Neural progenitor cell (in vitro differentiated cells): ENCODE data around the gene TENM3. TPM values are rescaled to one million over a fixed set of nuclear protein-coding genes. Genes with fewer than 3 reads are reported as not detected.

ENCODE experiments used
- DNase-seq: peaks from one replicate; pipeline ENCODE4 v3.0.0-alpha.2; 2016; ENCODE audit warnings: low spot score
- H2AFZ ChIP-seq: fragments of 200-600 bp; sonication (generic); replicated peaks from 2 replicates; pipeline ENCODE4 v1.6.1; 2016; ENCODE audit warnings: antibody characterized with exemption
- H3F3A ChIP-seq: fragments of 200-600 bp; sonication (generic); 2 replicates; pipeline ENCODE4 v1.6.1; 2016; ENCODE audit warnings: antibody characterized with exemption, low read depth
- H3K27ac ChIP-seq: fragments of 200-600 bp; sonication (generic); 2 replicates; pipeline ENCODE4 v1.5.1; 2016; ENCODE audit warnings: mild to moderate bottlenecking
- H3K27me3 ChIP-seq: fragments of 200-600 bp; sonication (generic); 2 replicates; pipeline ENCODE4 v1.6.1; 2016; ENCODE audit warnings: mild to moderate bottlenecking, moderate library complexity
- H3K36me3 ChIP-seq: fragments of 200-600 bp; sonication (generic); 2 replicates; pipeline ENCODE4 v1.5.1; 2016
- H3K4me1 ChIP-seq: fragments of 200-600 bp; sonication (generic); 2 replicates; pipeline ENCODE4 v1.6.1; 2016; ENCODE audit warnings: mixed run types
- H3K4me2 ChIP-seq: fragments of 200-600 bp; sonication (generic); 2 replicates; pipeline ENCODE4 v1.6.1; 2016
- H3K4me3 ChIP-seq: fragments of 200-600 bp; sonication (generic); 2 replicates; pipeline ENCODE4 v1.5.1; 2016
- H3K79me2 ChIP-seq: fragments of 200-600 bp; sonication (generic); 2 replicates; pipeline ENCODE4 v1.6.1; 2016; ENCODE audit warnings: low read depth
- H3K9ac ChIP-seq: fragments of 200-600 bp; sonication (generic); 2 replicates; pipeline ENCODE4 v1.6.1; 2016
- H3K9me3 ChIP-seq: fragments of 200-600 bp; sonication (generic); 2 replicates; pipeline ENCODE4 v1.5.1; 2016; ENCODE audit warnings: low read depth
- H4K20me1 ChIP-seq: fragments of 200-600 bp; sonication (generic); 2 replicates; pipeline ENCODE4 v1.6.1; 2016; ENCODE audit warnings: low read depth
- H3K27ac Mint-ChIP-seq: 3 replicates; pipeline ENCODE4 v1.8.0; 2021; ENCODE audit warnings: mixed read lengths
- H3K27me3 Mint-ChIP-seq: 2 replicates; pipeline ENCODE4 v1.8.0; 2022; ENCODE audit warnings: low read depth, mild to moderate bottlenecking, inconsistent platforms, moderate library complexity, mixed read lengths; ENCODE audit not compliant: insufficient read depth
- H3K36me3 Mint-ChIP-seq: 3 replicates; pipeline ENCODE4 v1.8.0; 2021; ENCODE audit warnings: mixed read lengths
- H3K4me1 Mint-ChIP-seq: 3 replicates; pipeline ENCODE4 v1.8.0; 2021; ENCODE audit warnings: mixed read lengths
- H3K4me3 Mint-ChIP-seq: 3 replicates; pipeline ENCODE4 v1.8.0; 2021; ENCODE audit warnings: mild to moderate bottlenecking, moderate library complexity, mixed read lengths
- H3K9me3 Mint-ChIP-seq: 3 replicates; pipeline ENCODE4 v1.8.0; 2020; ENCODE audit warnings: mixed read lengths
- EZH2 ChIP-seq: fragments of 200-600 bp; sonication (generic); IDR thresholded peaks from 2 replicates; pipeline ENCODE4 v1.6.1; 2017; ENCODE audit warnings: antibody characterized with exemption, mild to moderate bottlenecking, moderate library complexity
- EZH2phosphoT487 ChIP-seq: fragments of 200-600 bp; sonication (generic); IDR thresholded peaks from 2 replicates; pipeline ENCODE4 v1.6.1; 2017; ENCODE audit warnings: antibody characterized with exemption
- total RNA-seq: library from RNA; depleted of rRNA; stranded (reverse); fragments of >200 nt; gene quantifications from 2 replicates; pipeline ENCODE4 v1.2.3, GENCODE V29; 2015; ENCODE audit warnings: low replicate concordance
- TF ChIP-seq, protein P1 (sequence below): fragments of 200-600 bp; sonication (generic); IDR thresholded peaks from 2 replicates; pipeline ENCODE4 v1.5.1; 2017; ENCODE audit warnings: antibody characterized with exemption, mild to moderate bottlenecking

TENM3 gene
- total RNA-seq, 1 donor from 2014 or later, result 78.7 TPM

DNA sequence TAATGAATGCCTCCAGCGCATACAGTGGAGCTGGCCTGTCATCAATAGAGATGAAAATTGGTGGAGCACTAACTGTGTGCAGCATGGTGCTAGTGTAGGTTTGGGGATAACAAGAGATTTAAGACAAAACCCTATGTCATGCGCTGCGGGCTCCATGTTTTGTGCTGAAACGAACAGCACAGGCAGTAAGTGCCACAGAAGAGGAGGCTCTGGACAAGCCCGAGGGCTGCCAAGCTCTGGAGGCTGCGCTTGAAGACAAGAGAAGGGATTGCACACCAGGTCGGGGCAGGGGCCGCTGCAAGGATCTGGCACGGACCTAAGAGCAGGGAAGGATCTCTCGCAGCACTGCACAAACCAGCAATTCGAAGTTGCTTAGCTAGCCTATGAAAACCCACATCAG is 35.5 kb downstream of the TENM3 start:
- H3K4me3 Mint-ChIP-seq, result no peak overlapping the region
- DNase-seq, result no peak
- H3K9me3 Mint-ChIP-seq, result peaks cover 7% of the 10 kb centered on the region
- H3K36me3 Mint-ChIP-seq, result peaks cover 38% of the 10 kb centered on the region
- peaks cover 16% of the 10 kb centered on the region for H3K4me1 Mint-ChIP-seq
- Histone ChIP-seq H3K27me3 (no peaks in the 10 kb centered on the region), H3K36me3 (no peaks in the 10 kb centered on the region), H3K9ac (no peak overlapping the region), H3K4me2 (no peak overlapping the region), H3K9me3 (no peaks in the 10 kb centered on the region), H3F3A (peaks cover 11% of the 10 kb centered on the region), H2AFZ (no peak overlapping the region), H4K20me1 (no peaks in the 10 kb centered on the region), H3K27ac (no peak overlapping the region), H3K4me3 (no peak overlapping the region), H3K79me2 (peaks cover 3% of the 10 kb centered on the region), H3K4me1 (peaks cover 17% of the 10 kb centered on the region)
- TF ChIP-seq, protein P1, sequence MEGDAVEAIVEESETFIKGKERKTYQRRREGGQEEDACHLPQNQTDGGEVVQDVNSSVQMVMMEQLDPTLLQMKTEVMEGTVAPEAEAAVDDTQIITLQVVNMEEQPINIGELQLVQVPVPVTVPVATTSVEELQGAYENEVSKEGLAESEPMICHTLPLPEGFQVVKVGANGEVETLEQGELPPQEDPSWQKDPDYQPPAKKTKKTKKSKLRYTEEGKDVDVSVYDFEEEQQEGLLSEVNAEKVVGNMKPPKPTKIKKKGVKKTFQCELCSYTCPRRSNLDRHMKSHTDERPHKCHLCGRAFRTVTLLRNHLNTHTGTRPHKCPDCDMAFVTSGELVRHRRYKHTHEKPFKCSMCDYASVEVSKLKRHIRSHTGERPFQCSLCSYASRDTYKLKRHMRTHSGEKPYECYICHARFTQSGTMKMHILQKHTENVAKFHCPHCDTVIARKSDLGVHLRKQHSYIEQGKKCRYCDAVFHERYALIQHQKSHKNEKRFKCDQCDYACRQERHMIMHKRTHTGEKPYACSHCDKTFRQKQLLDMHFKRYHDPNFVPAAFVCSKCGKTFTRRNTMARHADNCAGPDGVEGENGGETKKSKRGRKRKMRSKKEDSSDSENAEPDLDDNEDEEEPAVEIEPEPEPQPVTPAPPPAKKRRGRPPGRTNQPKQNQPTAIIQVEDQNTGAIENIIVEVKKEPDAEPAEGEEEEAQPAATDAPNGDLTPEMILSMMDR, result no peak
- TF ChIP-seq EZH2 (no peak), EZH2phosphoT487 (no peak)
- no peak overlapping the region for H3K27ac Mint-ChIP-seq
- H3K27me3 Mint-ChIP-seq, result no peaks in the 10 kb centered on the region

DNA sequence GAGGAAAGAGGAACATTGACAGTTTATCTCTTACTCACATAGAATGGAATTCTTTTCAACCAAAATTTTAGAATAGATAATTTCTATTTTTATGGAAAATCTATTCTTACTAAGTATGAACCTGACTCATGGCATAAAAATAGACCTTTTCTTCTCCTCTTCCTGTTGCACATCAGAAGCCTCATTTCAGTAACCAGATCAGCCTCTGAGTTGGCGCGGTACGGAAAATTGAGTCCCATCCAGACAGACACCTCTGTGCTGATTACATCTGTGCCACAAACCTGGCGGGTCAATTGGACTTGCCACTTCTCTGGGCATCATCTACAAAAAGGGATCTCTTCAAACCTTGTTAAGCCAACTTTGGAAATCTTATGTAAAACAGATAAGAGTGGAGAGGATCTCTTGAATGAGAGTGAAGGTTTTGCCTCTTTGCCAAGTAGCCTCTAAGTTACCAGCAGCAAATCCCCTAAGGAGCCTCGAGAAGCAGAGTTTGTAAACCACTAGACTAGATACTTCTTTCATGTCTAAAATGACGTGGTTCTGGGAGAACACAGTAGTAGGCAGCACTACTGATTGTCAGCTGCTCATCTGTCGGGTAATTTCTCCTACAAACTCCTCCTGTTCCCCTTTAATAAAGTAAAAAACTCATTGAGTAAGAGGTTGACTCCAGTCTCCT is 37.4 kb downstream of the TENM3 start:
- peaks cover 4% of the 10 kb centered on the region for H3K9me3 Mint-ChIP-seq

DNA sequence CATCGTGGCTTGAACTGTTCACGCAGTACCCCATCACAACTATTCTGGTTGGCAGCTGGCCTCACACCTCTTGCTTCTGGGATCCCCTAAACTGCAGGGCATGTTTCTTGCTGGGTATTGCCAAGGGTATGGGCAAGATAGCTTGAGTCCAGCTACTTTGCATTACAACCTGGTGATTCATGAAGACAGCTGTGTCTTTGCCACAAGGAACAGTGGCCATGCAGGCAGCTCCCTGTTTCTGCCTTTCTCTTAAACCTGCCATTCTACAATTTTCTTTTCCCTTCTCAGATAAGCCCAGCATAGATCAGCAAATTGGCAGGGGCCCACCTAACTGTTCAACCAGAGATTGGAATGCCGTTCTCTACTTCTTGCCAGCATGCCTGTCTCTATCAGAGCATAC is 42.8 kb downstream of the TENM3 start:
- no peaks in the 10 kb centered on the region for H3K4me1 ChIP-seq
- peak overlapping the region; percentile 43 for H3K27ac Mint-ChIP-seq
- peaks cover 48% of the 10 kb centered on the region for H3K36me3 Mint-ChIP-seq
- H3K9me3 Mint-ChIP-seq, result peaks cover 18% of the 10 kb centered on the region
- peaks cover 2% of the 10 kb centered on the region for H3K27me3 Mint-ChIP-seq
- no peaks in the 10 kb centered on the region for H3K9me3 ChIP-seq
- peaks cover 5% of the 10 kb centered on the region for H3K4me1 Mint-ChIP-seq
- DNase-seq, result no peak
- no peak overlapping the region for H3K9ac ChIP-seq
- no peak overlapping the region for H3K4me2 ChIP-seq
- H3F3A ChIP-seq, result no peaks in the 10 kb centered on the region
- no peaks in the 10 kb centered on the region for H3K27me3 ChIP-seq
- H3K79me2 ChIP-seq, result no peaks in the 10 kb centered on the region
- peaks cover 9% of the 10 kb centered on the region for H4K20me1 ChIP-seq
- no peak overlapping the region for H3K4me3 ChIP-seq
- no peak for TF ChIP-seq EZH2phosphoT487
- TF ChIP-seq, protein P1, result no peak
- TF ChIP-seq EZH2, result no peak
- H3K36me3 ChIP-seq, result no peaks in the 10 kb centered on the region
- no peak overlapping the region for H3K4me3 Mint-ChIP-seq
- H2AFZ ChIP-seq, result no peak overlapping the region
- H3K27ac ChIP-seq, result no peak overlapping the region

More for the DNA sequence above, 37.4 kb downstream of the TENM3 start:
- peaks cover 6% of the 10 kb centered on the region for H3K4me1 Mint-ChIP-seq
- Histone ChIP-seq H3K4me2 (no peak overlapping the region), H2AFZ (no peak overlapping the region), H3K9me3 (no peaks in the 10 kb centered on the region), H3K4me1 (peaks cover 6% of the 10 kb centered on the region), H3K27ac (no peak overlapping the region), H3K79me2 (peaks cover 3% of the 10 kb centered on the region), H3K9ac (no peak overlapping the region), H3K4me3 (no peak overlapping the region), H3F3A (no peaks in the 10 kb centered on the region), H3K36me3 (no peaks in the 10 kb centered on the region), H3K27me3 (no peaks in the 10 kb centered on the region), H4K20me1 (no peaks in the 10 kb centered on the region)
- H3K4me3 Mint-ChIP-seq, result no peak overlapping the region
- no peak overlapping the region for H3K27ac Mint-ChIP-seq
- no peaks in the 10 kb centered on the region for H3K27me3 Mint-ChIP-seq
- TF ChIP-seq EZH2 (no peak), EZH2phosphoT487 (no peak)
- TF ChIP-seq, protein P1, result no peak
- peaks cover 36% of the 10 kb centered on the region for H3K36me3 Mint-ChIP-seq
- no peak for DNase-seq
